PFSK-1 (cell line): ENCODE measurements around the gene SLC32A1.

Source experiments
- FOXP2 ChIP-seq: optimal IDR thresholded peaks from 2 replicates; pipeline ENCODE3; 2011; ENCODE audit warnings: borderline replicate concordance, control low read depth, inconsistent platforms; ENCODE audit not compliant: insufficient read depth; ENCODE audit errors: extremely low read length, extremely low read depth
- POLR2AphosphoS5 ChIP-seq: IDR thresholded peaks from 2 replicates; pipeline ENCODE4 v1.6.1; 2012; ENCODE audit warnings: low read depth, mild to moderate bottlenecking, control low read depth, low read length, moderate library complexity
- REST ChIP-seq, 2 experiments: IDR thresholded peaks; 2 replicates each; pipeline versions ENCODE4 v1.6.1 to v1.8.0; 2011 to 2012; ENCODE audit warnings: low read depth in 2 of 2, low read length in 2 of 2, control low read depth in 1 of 2, inconsistent platforms in 1 of 2, mild to moderate bottlenecking in 1 of 2, moderate library complexity in 1 of 2; ENCODE audit not compliant: insufficient read depth in 1 of 2
- SIN3A ChIP-seq: IDR thresholded peaks from 2 replicates; pipeline ENCODE4 v1.6.1; 2012; ENCODE audit warnings: mild to moderate bottlenecking, low read length, moderate library complexity, borderline replicate concordance; ENCODE audit not compliant: insufficient read depth
- TAF1 ChIP-seq: IDR thresholded peaks from 2 replicates; pipeline ENCODE4 v1.6.1; 2012; ENCODE audit warnings: low read length, control low read depth, borderline replicate concordance; ENCODE audit not compliant: insufficient read depth

The SLC32A1 gene

GRCh38 chr20:38732981-38733380 is 8.7 kb downstream of the SLC32A1 start:
- no peak for TF ChIP-seq POLR2AphosphoS5
- no peak for TF ChIP-seq TAF1
- TF ChIP-seq REST (IDR thresholded peaks at IDR 0.05; ENCODE audit: insufficient read depth in 1 of 2, low read depth in 2 of 2, low read length in 2 of 2) = no peak
- no peak for TF ChIP-seq SIN3A
- no peak for TF ChIP-seq FOXP2

- TF ChIP-seq TAF1 (no peak), SIN3A (no peak), FOXP2 (no peak), REST (IDR thresholded peaks at IDR 0.05; ENCODE audit: insufficient read depth in 1 of 2, low read depth in 2 of 2, low read length in 2 of 2) (no peak), POLR2AphosphoS5 (no peak)
Measured at GRCh38 chr20:38735172-38735571, 10.9 kb downstream of the SLC32A1 start.

GRCh38 chr20:38737887-38738286 is 13.6 kb downstream of the SLC32A1 start:
- TF ChIP-seq FOXP2 = no peak
- TF ChIP-seq TAF1 = no peak
- no peak for TF ChIP-seq REST (IDR thresholded peaks at IDR 0.05; ENCODE audit: insufficient read depth in 1 of 2, low read depth in 2 of 2, low read length in 2 of 2)
- no peak for TF ChIP-seq SIN3A
- TF ChIP-seq POLR2AphosphoS5 = no peak

- no peak for TF ChIP-seq POLR2AphosphoS5
- TF ChIP-seq REST (IDR thresholded peaks at IDR 0.05; ENCODE audit: insufficient read depth in 1 of 2, low read depth in 2 of 2, low read length in 2 of 2) = no peak
Measured at GRCh38 chr20:38745757-38746156, 21.5 kb downstream of the SLC32A1 start.

- TF ChIP-seq TAF1 = no peak
- no peak for TF ChIP-seq FOXP2
Measured at GRCh38 chr20:38747495-38748096, 23.3 kb downstream of the SLC32A1 start.
